MM.1S (cell line): ENCODE data around the gene RARB.

Source experiments
- DNase-seq: peaks from one replicate; pipeline ENCODE4 v3.0.0-alpha.2; 2015
- H2AFZ ChIP-seq: fragments of 300-600 bp; sonication (generic); 2 replicates; pipeline ENCODE4 v1.6.0; 2016; ENCODE audit warnings: antibody characterized with exemption, low read length
- H3F3A ChIP-seq: fragments of 300-600 bp; sonication (generic); 2 replicates; pipeline ENCODE4 v1.6.1; 2016; ENCODE audit warnings: mild to moderate bottlenecking, antibody characterized with exemption, low read length, moderate library complexity, mixed read lengths; ENCODE audit not compliant: insufficient read depth
- H3K27ac ChIP-seq: fragments of 300-600 bp; sonication (generic); 2 replicates; pipeline ENCODE4 v1.5.1; 2016; ENCODE audit warnings: mild to moderate bottlenecking, low read length
- H3K27me3 ChIP-seq: fragments of 300-600 bp; sonication (generic); replicated peaks from 2 replicates; pipeline ENCODE4 v1.6.0; 2016; ENCODE audit warnings: low read length; ENCODE audit not compliant: insufficient read depth
- H3K36me3 ChIP-seq: fragments of 300-600 bp; sonication (generic); replicated peaks from 2 replicates; pipeline ENCODE4 v1.6.1; 2016; ENCODE audit warnings: mild to moderate bottlenecking, low read length, mixed read lengths; ENCODE audit not compliant: insufficient read depth
- H3K4me1 ChIP-seq: fragments of 300-600 bp; sonication (generic); 2 replicates; pipeline ENCODE4 v1.6.1; 2016; ENCODE audit warnings: low read length, mixed read lengths
- H3K4me2 ChIP-seq: fragments of 300-600 bp; sonication (generic); 2 replicates; pipeline ENCODE4 v1.6.0; 2016; ENCODE audit warnings: low read depth, low read length
- H3K4me3 ChIP-seq: fragments of 300-600 bp; sonication (generic); 2 replicates; pipeline ENCODE4 v1.5.1; 2016; ENCODE audit warnings: low read length, mixed read lengths
- H3K79me2 ChIP-seq: fragments of 300-600 bp; sonication (generic); 2 replicates; pipeline ENCODE4 v1.6.1; 2016; ENCODE audit warnings: mixed run types, low read length, mixed read lengths
- H3K9ac ChIP-seq: fragments of 300-600 bp; sonication (generic); 2 replicates; pipeline ENCODE4 v1.6.1; 2016; ENCODE audit warnings: low read length, mixed read lengths
- H3K9me2 ChIP-seq: fragments of 300-600 bp; sonication (generic); replicated peaks from 2 replicates; pipeline ENCODE4 v1.6.1; 2016; ENCODE audit warnings: mild to moderate bottlenecking, low read length, mixed read lengths; ENCODE audit not compliant: insufficient read depth
- H3K9me3 ChIP-seq: fragments of 300-600 bp; sonication (generic); replicated peaks from 2 replicates; pipeline ENCODE4 v1.6.1; 2016; ENCODE audit warnings: mild to moderate bottlenecking, low read length, mixed read lengths; ENCODE audit not compliant: insufficient read depth
- H4K20me1 ChIP-seq: fragments of 300-600 bp; sonication (generic); 2 replicates; pipeline ENCODE4 v1.6.1; 2016; ENCODE audit warnings: mild to moderate bottlenecking, low read length, moderate library complexity, mixed read lengths; ENCODE audit not compliant: insufficient read depth
- CTCF ChIP-seq: fragments of 300-600 bp; sonication (generic); IDR thresholded peaks from 2 replicates; pipeline ENCODE4 v1.5.1; 2016; ENCODE audit warnings: antibody characterized with exemption, low read length, mixed read lengths
- EZH2 ChIP-seq: fragments of 300-600 bp; sonication (generic); optimal IDR thresholded peaks from 2 replicates; pipeline ENCODE3; 2017; ENCODE audit warnings: low read depth, mild to moderate bottlenecking, antibody characterized with exemption, low read length, mixed read lengths
- EZH2phosphoT487 ChIP-seq: fragments of 300-600 bp; sonication (generic); IDR thresholded peaks from 2 replicates; pipeline ENCODE4 v1.6.1; 2018; ENCODE audit warnings: antibody characterized with exemption, low read length

Gene RARB

GRCh38 chr3:25604107-25604805 lies 176.2 kb downstream of the RARB start:
- Histone ChIP-seq H3K36me3 (peaks cover 10% of the 10 kb centered on the region; the same call in 1 of the 2 replicates), H3K4me2 (no peak overlapping the region), H3K27ac (no peak overlapping the region), H3K79me2 (no peaks in the 10 kb centered on the region), H3K27me3 (no peaks in the 10 kb centered on the region), H4K20me1 (no peaks in the 10 kb centered on the region), H3F3A (0 out of 2 replicates have a peak, but pooled peaks cover 3% of the 10 kb centered on the region), H3K9ac (no peak overlapping the region), H2AFZ (no peak overlapping the region), H3K9me2 (no peaks in the 10 kb centered on the region), H3K9me3 (no peaks in the 10 kb centered on the region), H3K4me3 (no peak overlapping the region), H3K4me1 (no peaks in the 10 kb centered on the region)
- no peak for DNase-seq
- TF ChIP-seq EZH2phosphoT487 (no peak), EZH2 (no peak), CTCF (no peak)

GRCh38 chr3:25610167-25610566 lies 182.1 kb downstream of the RARB start:
- Histone ChIP-seq H2AFZ (no peak overlapping the region), H4K20me1 (no peaks in the 10 kb centered on the region), H3K9me2 (no peaks in the 10 kb centered on the region), H3K9me3 (no peaks in the 10 kb centered on the region), H3K9ac (no peak overlapping the region), H3K4me2 (no peak overlapping the region), H3K36me3 (peaks cover 20% of the 10 kb centered on the region; the same call in 1 of the 2 replicates), H3K27me3 (no peaks in the 10 kb centered on the region), H3K4me3 (no peak overlapping the region), H3K27ac (no peak overlapping the region), H3F3A (no peaks in the 10 kb centered on the region), H3K4me1 (no peaks in the 10 kb centered on the region), H3K79me2 (no peaks in the 10 kb centered on the region)
- DNase-seq: no peak
- TF ChIP-seq EZH2phosphoT487: no peak
- TF ChIP-seq CTCF: no peak
- no peak for TF ChIP-seq EZH2

GRCh38 chr3:25610779-25611178 lies 182.7 kb downstream of the RARB start:
- Histone ChIP-seq H3K4me2 (no peak overlapping the region), H3K36me3 (peaks cover 20% of the 10 kb centered on the region; the same call in 1 of the 2 replicates)
- TF ChIP-seq EZH2phosphoT487: no peak

GRCh38 chr3:25611193-25611592 lies 183.1 kb downstream of the RARB start:
- Histone ChIP-seq H4K20me1 (no peaks in the 10 kb centered on the region), H3K27me3 (no peaks in the 10 kb centered on the region), H3K79me2 (no peaks in the 10 kb centered on the region), H3K27ac (no peak overlapping the region), H3K9ac (no peak overlapping the region), H3F3A (no peaks in the 10 kb centered on the region), H3K4me2 (no peak overlapping the region), H3K36me3 (peaks cover 20% of the 10 kb centered on the region; the same call in 1 of the 2 replicates), H3K9me3 (no peaks in the 10 kb centered on the region), H3K4me1 (no peaks in the 10 kb centered on the region), H3K9me2 (no peaks in the 10 kb centered on the region), H2AFZ (no peak overlapping the region), H3K4me3 (no peak overlapping the region)
- DNase-seq: no peak
- TF ChIP-seq EZH2phosphoT487 (no peak), EZH2 (no peak), CTCF (no peak)

More at GRCh38 chr3:25610779-25611178, 182.7 kb downstream of the RARB start:
- Histone ChIP-seq H3K27me3 (no peaks in the 10 kb centered on the region), H3K4me1 (no peaks in the 10 kb centered on the region), H3K79me2 (no peaks in the 10 kb centered on the region), H3K9me3 (no peaks in the 10 kb centered on the region), H3K4me3 (no peak overlapping the region), H3K9me2 (no peaks in the 10 kb centered on the region), H2AFZ (no peak overlapping the region), H4K20me1 (no peaks in the 10 kb centered on the region), H3K27ac (no peak overlapping the region), H3K9ac (no peak overlapping the region), H3F3A (no peaks in the 10 kb centered on the region)
- DNase-seq: no peak
